Endothelial cell of umbilical vein (primary cell): ENCODE data around the gene SLC26A11. TPM values are rescaled to one million over a fixed set of nuclear protein-coding genes. Genes with fewer than 3 reads are reported as not detected.

Experiments
- BruUV-seq: library from RNA; stranded (reverse); fragments of 400-500 nt; replicated peaks from 2 replicates; lab custom pipeline; 2021; lab: Mats Ljungman, UMichigan
- CTCF ChIA-PET: fragments of 300-600, 350-600 bp; sonication (Branson Sonifier 250); formaldehyde crosslinking; loops from one replicate; lab custom pipeline; 2021; ENCODE audit warnings: antibody characterized with exemption, inconsistent platforms; lab: Charles Lee
- POLR2A ChIA-PET: fragments of 300-600, 350-600 bp; sonication (Branson Sonifier 250); formaldehyde crosslinking; loops from one replicate; lab custom pipeline; 2021; ENCODE audit warnings: antibody characterized with exemption, inconsistent platforms; lab: Charles Lee
- DNase-seq: peaks from one replicate; pipeline ENCODE4 v3.0.0-alpha.2; 2011; ENCODE audit warnings: low read depth, low spot score
- FAIRE-seq: peaks from 2 replicates; lab custom pipeline; 2011; peaks lifted over from hg19 to GRCh38; lab: Jason Lieb, UNC
- H2AFZ ChIP-seq: 2 replicates; pipeline ENCODE4 v1.6.0; 2012; ENCODE audit warnings: low read depth, low read length, control low read depth, inconsistent platforms
- H3K27ac ChIP-seq: 2 replicates; pipeline ENCODE4 v1.5.1; 2011; ENCODE audit warnings: low read depth, mild to moderate bottlenecking, control low read depth, low read length, moderate library complexity; ENCODE audit not compliant: insufficient read depth
- H3K27me3 ChIP-seq, 2 experiments: 2 replicates each; pipeline versions ENCODE4 v1.6.0 to v1.6.1; 2011; ENCODE audit warnings: low read length in 2 of 2, mixed read lengths in 1 of 2; ENCODE audit not compliant: control insufficient read depth in 2 of 2, insufficient read depth in 2 of 2
- H3K36me3 ChIP-seq, 2 experiments: 2 replicates in 1 of 2; 3 replicates in 1 of 2; pipeline ENCODE4 v1.5.1; 2011; ENCODE audit warnings: low read length in 2 of 2, mild to moderate bottlenecking in 1 of 2, moderate library complexity in 1 of 2; ENCODE audit not compliant: control insufficient read depth in 2 of 2, insufficient read depth in 2 of 2; ENCODE audit errors: extremely low read depth in 1 of 2
- H3K4me1 ChIP-seq: 3 replicates; pipeline ENCODE4 v1.5.1; 2011; ENCODE audit warnings: mild to moderate bottlenecking, low read length; ENCODE audit not compliant: control insufficient read depth, insufficient read depth; ENCODE audit errors: extremely low read depth
- H3K4me2 ChIP-seq: 2 replicates; pipeline ENCODE4 v1.6.1; 2011; ENCODE audit warnings: low read length, control low read depth, mixed read lengths; ENCODE audit not compliant: insufficient read depth
- H3K4me3 ChIP-seq, 3 experiments: fragments of 200-600 bp in 1 of 3; sonication (generic), shearing (Covaris generic) in 1 of 3; replicated peaks in 1 of 3; 2 replicates each; pipeline ENCODE4 v1.5.1; 2011 to 2016; ENCODE audit warnings: control low read depth in 3 of 3, low read length in 3 of 3, mild to moderate bottlenecking in 2 of 3, inconsistent platforms in 1 of 3, low read depth in 1 of 3, moderate library complexity in 1 of 3; ENCODE audit not compliant: insufficient read depth in 1 of 3
- H3K79me2 ChIP-seq: 2 replicates; pipeline ENCODE4 v1.6.0; 2012; ENCODE audit warnings: low read length, inconsistent platforms; ENCODE audit not compliant: control insufficient read depth, insufficient read depth
- H3K9ac ChIP-seq: replicated peaks from 2 replicates; pipeline ENCODE3; 2011; ENCODE audit warnings: low read length, control low read depth; ENCODE audit not compliant: insufficient read depth; ENCODE audit errors: extremely low read depth
- H3K9me1 ChIP-seq: replicated peaks from 3 replicates; pipeline ENCODE4 v1.6.0; 2011; ENCODE audit warnings: mild to moderate bottlenecking, low read length; ENCODE audit not compliant: control insufficient read depth, insufficient read depth; ENCODE audit errors: extremely low read depth
- H3K9me3 ChIP-seq: replicated peaks from 2 replicates; pipeline ENCODE4 v1.5.1; 2012; ENCODE audit warnings: low read length, inconsistent platforms; ENCODE audit not compliant: control insufficient read depth, insufficient read depth
- H4K20me1 ChIP-seq: replicated peaks from 2 replicates; pipeline ENCODE3; 2011; ENCODE audit warnings: mild to moderate bottlenecking, low read length; ENCODE audit not compliant: control insufficient read depth, insufficient read depth; ENCODE audit errors: extremely low read depth
- EZH2 ChIP-seq: IDR thresholded peaks from 2 replicates; pipeline ENCODE4 v1.6.1; 2012; ENCODE audit warnings: borderline replicate concordance, low read depth, mild to moderate bottlenecking, moderate library complexity, low read length, inconsistent platforms; ENCODE audit not compliant: severe bottlenecking
- FOS ChIP-seq: IDR thresholded peaks from 2 replicates; pipeline ENCODE4 v1.6.1; 2011; ENCODE audit warnings: mild to moderate bottlenecking, low read length, moderate library complexity, borderline replicate concordance; ENCODE audit not compliant: insufficient read depth
- JUN ChIP-seq: IDR thresholded peaks from 2 replicates; pipeline ENCODE4 v1.6.1; 2011; ENCODE audit warnings: borderline replicate concordance, low read depth; ENCODE audit not compliant: insufficient read length, insufficient read depth
- MYC ChIP-seq: IDR thresholded peaks from one replicate; pipeline ENCODE4 v1.6.1; 2011; ENCODE audit warnings: mild to moderate bottlenecking, low read depth, low read length
- POLR2A ChIP-seq: IDR thresholded peaks from 2 replicates; pipeline ENCODE4 v1.6.1; 2012; ENCODE audit warnings: low read depth, mild to moderate bottlenecking, control low read depth, low read length
- dilution Hi-C: fragments of 300-500 bp; cut with MboI; formaldehyde crosslinking; loops from one replicate; pipeline ENCODE4 v1.15.0; 2019; ENCODE audit warnings: low sequenced_read_pairs; ENCODE audit not compliant: extremely low pct_ligation_motif_present
- intact Hi-C: fragments of 100-400 bp; cut with micrococcal nuclease; formaldehyde crosslinking; loops from one replicate; pipeline ENCODE4 v1.10.0; 2022
- polyA plus RNA-seq, 4 experiments: library from polyadenylated mRNA; depleted of rRNA in 3 of 4; stranded (reverse) in 3 of 4; unstranded in 1 of 4; fragments of >200 nt; gene quantifications; 2 replicates each; pipeline versions ENCODE4 v1.2.1 to v1.2.3, GENCODE V29; 2011 to 2012; ENCODE audit warnings: missing spikeins in 1 of 4
- total RNA-seq: library from RNA; stranded (reverse); gene quantifications from 2 replicates; pipeline ENCODE4 v1.2.3, GENCODE V29; 2021
- TF ChIP-seq, protein P1 (sequence below), 2 donors: IDR thresholded peaks; 1 replicate in 1 of 2; 2 replicates in 1 of 2; pipeline ENCODE4 v1.5.1; 2011; ENCODE audit warnings: low read length in 2 of 2, mild to moderate bottlenecking in 2 of 2, moderate library complexity in 2 of 2, control low read depth in 1 of 2, inconsistent platforms in 1 of 2, low read depth in 1 of 2; ENCODE audit not compliant: insufficient read depth in 1 of 2; ENCODE audit errors: extremely low read depth in 1 of 2
- TF ChIP-seq, protein P2 (sequence below): IDR thresholded peaks from 2 replicates; pipeline ENCODE4 v1.6.1; 2011; ENCODE audit not compliant: insufficient read depth, insufficient read length

Gene SLC26A11
- total and polyA plus RNA-seq, 2 donors (not counting 3 experiments of a cell fraction or from before 2014, with no cell fraction given): 25.2 to 33.0 TPM

DNA sequence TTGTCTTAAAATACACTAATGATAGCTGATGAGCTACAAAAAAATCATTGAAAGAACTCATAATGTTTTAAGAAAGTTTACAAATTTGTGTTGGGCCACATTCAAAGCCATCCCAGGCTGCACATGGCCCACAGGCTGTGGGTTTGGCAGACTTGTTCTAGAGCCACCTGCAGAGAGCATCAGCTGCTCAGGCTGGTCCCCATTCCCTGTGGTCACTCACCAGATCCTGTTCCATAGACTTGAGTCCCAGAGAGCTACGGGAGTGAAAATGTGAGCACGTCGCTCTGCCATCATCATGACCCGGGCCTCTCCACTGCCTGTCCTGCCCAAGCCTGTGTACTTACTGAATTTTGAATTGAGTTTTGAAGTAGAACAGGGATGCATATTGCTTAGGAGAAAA, 6.9 kb downstream of the SLC26A11 start:
- dilution Hi-C loops: no loop called here
- Histone ChIP-seq H3K9ac (no peak overlapping the region), H3K9me1 (no peaks in the 10 kb centered on the region), H3K9me3 (peaks cover under 1% of the 10 kb centered on the region), H3K4me2 (no peak overlapping the region), H3K79me2 (no peaks in the 10 kb centered on the region), H3K4me1 (no peaks in the 10 kb centered on the region), H3K27me3 (no peaks in the 10 kb centered on the region), H3K4me3 (no peak overlapping the region), H3K36me3 (peaks cover 0 to 6% of the 10 kb centered on the region in 2 experiments), H4K20me1 (no peaks in the 10 kb centered on the region), H3K27ac (no peak overlapping the region), H2AFZ (no peak overlapping the region)
- intact Hi-C loops: no loop called here
- CTCF ChIA-PET: interaction anchor here (0.9 to 1.0 kb wide), 2 partner anchors 10 to 31 kb away, joined by 3 to 4 read pairs; no protein-coding TSS in a partner anchor
- POLR2A ChIA-PET: no interaction called here
- DNase-seq (no peak), FAIRE-seq (no peak)
- BruUV-seq: no TSS peak
- no peak for TF ChIP-seq JUN
- TF ChIP-seq, protein P1, sequence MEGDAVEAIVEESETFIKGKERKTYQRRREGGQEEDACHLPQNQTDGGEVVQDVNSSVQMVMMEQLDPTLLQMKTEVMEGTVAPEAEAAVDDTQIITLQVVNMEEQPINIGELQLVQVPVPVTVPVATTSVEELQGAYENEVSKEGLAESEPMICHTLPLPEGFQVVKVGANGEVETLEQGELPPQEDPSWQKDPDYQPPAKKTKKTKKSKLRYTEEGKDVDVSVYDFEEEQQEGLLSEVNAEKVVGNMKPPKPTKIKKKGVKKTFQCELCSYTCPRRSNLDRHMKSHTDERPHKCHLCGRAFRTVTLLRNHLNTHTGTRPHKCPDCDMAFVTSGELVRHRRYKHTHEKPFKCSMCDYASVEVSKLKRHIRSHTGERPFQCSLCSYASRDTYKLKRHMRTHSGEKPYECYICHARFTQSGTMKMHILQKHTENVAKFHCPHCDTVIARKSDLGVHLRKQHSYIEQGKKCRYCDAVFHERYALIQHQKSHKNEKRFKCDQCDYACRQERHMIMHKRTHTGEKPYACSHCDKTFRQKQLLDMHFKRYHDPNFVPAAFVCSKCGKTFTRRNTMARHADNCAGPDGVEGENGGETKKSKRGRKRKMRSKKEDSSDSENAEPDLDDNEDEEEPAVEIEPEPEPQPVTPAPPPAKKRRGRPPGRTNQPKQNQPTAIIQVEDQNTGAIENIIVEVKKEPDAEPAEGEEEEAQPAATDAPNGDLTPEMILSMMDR (IDR thresholded peaks at IDR 0.05; ENCODE audit: extremely low read depth in 1 of 2, insufficient read depth in 1 of 2, low read depth in 1 of 2, low read length in 2 of 2): no peak
- TF ChIP-seq MYC: no peak
- no peak for TF ChIP-seq POLR2A
- TF ChIP-seq, protein P2, sequence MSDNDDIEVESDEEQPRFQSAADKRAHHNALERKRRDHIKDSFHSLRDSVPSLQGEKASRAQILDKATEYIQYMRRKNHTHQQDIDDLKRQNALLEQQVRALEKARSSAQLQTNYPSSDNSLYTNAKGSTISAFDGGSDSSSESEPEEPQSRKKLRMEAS: no peak
- TF ChIP-seq EZH2: no peak
- TF ChIP-seq FOS: no peak
